Urothelium cell line (cell line): ENCODE measurements around the gene ERC1.

Source experiments
- DNase-seq: peaks from one replicate; pipeline ENCODE4 v3.0.0; 2011; ENCODE audit warnings: low spot score, mixed read lengths
- FAIRE-seq: peaks from 2 replicates; lab custom pipeline; 2011; peaks lifted over from hg19 to GRCh38; lab: Jason Lieb, UNC

The ERC1 gene

DNA sequence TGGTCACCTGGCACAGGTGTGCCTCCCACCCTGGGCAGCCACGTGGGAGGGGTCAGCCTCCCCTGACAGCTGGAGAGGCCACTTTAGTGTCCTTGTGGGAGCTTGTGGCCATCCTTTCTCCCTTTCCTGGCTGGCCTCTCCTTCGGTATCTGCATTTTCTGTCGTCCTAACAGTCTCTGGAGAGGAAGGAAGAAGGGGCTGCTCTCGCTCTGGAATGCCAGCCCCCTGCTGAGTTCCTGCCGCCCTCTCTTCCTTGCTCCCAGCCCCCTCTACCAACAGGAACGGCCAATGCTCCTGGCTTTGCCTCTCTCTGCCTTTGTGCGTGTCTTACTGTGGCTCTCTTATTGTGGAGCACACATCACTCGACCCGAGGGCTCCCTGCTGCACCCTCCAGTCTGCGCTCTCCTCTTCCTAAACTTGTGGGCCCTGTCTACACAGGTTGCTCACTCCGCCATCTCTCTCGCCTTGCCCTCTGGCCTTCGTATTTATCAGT is 532.6 kb downstream of the ERC1 start:
- FAIRE-seq = no peak

DNA sequence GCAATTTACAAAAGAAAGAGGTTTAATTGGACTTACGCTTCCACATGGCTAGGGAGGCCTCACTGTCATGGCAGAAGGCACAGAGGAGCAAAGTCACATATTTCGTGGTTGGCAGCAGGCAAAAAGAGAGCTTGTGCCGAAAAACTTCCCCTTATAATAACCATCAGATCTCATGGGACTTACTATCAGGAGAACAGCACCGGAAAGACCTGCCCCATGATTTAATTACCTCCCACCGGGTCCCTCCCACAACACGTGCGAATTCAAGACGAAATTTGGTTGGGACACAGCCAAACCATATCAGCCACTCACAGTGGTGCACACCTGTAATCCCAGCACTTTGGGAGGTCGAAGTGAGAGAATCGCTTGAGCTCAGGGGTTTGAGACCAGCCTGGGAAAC is 534.8 kb downstream of the ERC1 start:
- DNase-seq (no peak), FAIRE-seq (no peak)

More for the DNA sequence above, 532.6 kb downstream of the ERC1 start:
- no peak for DNase-seq

DNA sequence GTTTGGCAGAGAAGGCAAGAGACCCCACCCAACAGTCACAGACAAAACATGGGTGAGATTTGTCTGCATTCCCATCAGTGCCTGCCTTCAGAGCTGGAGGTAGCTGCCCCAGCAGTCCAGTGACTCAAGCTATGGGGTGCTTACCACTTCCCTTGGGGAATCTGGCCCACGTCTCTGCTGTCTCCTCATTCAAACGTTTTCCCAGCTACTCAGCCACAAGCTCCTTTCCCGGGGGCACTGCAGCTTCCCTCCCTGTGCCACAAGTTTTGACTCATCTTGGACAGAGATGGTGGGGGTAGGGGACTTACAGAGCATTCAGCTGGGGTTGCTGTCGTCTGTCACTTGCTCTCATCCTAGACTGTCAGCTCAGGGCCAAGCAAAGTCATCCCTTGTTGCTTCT is 536.8 kb downstream of the ERC1 start:
- DNase-seq (peak; percentile 53), FAIRE-seq (peak; percentile 88)

DNA sequence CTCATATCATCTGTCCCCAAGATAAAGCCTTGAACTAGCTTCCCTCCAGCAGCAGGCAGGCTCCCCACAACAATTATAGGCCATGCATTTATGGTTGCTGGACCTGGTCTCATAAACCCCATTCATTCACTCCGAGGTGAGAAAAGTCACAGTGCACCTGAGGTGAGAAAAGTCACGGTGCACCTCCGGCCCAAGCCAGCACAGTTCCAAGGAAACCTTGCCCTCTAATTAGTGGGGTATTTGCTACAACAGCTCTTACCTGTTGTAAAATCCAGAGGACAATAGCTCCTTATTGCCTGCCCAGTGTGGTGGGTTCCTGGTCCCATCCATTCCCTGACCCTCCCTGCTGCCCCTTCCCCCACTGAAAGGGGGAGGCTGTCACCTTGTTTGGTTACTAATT is 537.8 kb downstream of the ERC1 start:
- peak; percentile 79 for FAIRE-seq

DNA sequence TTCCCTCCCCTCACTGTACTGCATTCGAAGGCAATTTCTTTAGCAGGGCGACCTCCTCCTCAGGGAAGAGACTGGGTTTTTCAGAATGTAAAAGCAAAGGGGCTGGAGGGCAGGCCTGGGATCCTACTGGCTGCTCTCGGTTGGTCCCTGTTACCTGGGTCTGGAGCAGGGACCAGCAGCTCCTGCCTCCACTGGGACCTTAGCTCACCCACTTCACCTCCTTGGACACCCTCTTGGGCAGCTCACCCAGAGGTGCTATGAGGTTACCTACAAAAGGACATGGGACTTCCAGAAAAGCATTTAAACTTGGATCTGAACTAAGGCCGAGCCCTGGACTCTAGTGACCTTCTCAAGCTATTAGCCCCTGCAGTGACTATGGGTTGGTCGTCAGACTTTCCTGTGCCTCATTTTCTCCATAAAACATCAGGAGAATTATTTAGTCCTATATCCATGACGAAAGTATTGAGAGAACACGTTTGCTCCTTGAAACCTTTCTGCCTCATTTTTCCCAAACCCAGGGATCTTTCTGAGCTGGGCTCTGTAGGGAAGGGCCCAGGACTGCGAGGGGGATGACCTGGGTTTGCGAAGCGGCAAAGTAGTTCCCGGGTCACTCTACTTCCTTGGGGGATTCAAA is 538.3 kb downstream of the ERC1 start:
- FAIRE-seq = no peak
- no peak for DNase-seq

More for the DNA sequence above, 537.8 kb downstream of the ERC1 start:
- no peak for DNase-seq

DNA sequence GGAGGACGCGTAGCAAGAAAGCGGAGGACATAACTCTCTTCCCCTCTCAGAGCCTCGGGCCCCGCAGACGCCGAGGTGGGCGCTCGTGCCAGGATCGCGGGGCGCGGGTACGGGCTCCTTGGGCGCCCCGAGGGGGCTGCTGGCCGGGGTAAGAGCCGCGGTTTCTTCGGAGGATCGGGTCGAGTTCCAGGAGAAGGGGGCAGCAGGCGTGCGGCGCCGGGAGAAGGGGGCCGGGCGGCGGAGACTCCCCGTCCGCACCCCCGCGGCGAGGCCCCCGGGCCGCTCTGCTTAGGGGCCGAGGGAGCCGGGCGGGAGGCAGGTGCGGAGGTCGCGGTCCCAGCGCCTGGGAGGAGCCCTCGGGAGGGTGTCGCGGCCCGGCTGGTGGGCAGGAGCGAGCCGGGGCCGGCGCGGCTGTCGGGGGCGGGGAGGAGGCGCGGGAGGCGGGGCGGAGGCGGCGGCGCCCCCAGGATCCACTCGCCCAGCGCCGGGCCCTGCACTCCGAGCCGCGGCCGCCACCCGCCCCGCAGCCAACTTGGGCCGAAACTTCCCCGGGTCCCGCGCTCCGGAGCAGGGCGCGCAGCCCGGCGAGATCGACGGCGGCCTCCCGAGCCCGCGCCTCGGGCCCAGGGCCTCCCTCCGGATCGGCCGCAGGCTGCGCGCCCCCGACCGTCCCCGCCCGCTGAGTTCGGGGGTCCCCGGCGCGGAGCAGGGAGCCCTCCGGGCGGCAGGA is 539.0 kb downstream of the ERC1 start:
- FAIRE-seq = no peak

DNA sequence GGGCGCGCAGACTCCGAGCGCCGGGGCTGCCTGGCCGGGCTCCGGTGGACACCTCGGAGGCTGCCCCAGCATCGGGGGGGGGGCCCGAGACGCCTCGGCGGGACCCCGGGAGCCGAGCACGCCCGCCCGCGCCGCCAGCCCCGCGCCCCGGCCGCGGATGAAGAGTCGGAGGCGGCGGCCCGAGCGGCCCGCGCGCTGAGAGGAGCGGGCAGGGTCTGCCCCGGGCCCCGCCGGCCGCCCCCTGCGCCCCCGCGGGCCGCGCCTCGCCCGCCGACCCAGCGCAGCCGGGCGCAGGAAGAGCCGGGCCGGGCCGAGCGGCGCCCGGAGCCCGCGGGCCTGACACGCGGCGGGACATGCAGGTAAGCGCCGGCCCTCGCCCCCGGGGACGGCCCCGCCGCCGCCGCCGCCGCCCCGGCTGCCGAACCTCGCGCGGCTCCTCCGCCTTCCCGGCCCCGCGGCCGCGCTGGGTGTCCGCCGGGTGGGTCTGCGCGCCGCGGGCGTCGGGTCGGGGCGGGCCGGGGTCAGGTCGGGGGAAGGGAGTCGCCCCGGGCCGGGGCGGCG is 539.6 kb downstream of the ERC1 start:
- peak; percentile 33 for DNase-seq
- FAIRE-seq = no peak

More for the DNA sequence above, 539.0 kb downstream of the ERC1 start:
- DNase-seq = peak; percentile 68

DNA sequence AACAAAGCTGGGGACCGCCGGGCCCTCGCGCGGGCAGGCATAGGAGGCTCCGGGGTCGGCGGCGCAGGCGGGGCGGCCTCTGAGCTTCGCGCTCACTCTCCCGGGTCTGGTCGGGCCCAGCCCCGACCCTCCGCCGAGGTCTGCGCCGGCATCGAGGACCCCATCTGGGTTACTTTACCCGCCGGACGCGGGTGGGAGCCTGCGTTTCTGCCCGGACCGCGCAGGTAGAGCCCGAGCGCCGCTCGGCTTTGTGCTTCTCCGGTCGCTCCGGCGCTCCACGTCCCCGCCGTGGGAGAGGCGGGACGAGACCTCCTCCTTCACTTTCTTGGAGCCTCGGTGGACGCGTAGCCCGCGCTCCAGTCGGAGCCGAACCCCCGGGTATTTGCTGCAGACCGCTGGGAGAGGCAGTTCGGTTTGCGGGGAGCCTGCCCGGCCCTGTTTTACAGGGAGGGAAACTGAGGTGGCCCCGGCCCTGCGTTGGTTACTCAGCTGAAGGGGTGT is 540.2 kb downstream of the ERC1 start:
- FAIRE-seq = no peak

DNA sequence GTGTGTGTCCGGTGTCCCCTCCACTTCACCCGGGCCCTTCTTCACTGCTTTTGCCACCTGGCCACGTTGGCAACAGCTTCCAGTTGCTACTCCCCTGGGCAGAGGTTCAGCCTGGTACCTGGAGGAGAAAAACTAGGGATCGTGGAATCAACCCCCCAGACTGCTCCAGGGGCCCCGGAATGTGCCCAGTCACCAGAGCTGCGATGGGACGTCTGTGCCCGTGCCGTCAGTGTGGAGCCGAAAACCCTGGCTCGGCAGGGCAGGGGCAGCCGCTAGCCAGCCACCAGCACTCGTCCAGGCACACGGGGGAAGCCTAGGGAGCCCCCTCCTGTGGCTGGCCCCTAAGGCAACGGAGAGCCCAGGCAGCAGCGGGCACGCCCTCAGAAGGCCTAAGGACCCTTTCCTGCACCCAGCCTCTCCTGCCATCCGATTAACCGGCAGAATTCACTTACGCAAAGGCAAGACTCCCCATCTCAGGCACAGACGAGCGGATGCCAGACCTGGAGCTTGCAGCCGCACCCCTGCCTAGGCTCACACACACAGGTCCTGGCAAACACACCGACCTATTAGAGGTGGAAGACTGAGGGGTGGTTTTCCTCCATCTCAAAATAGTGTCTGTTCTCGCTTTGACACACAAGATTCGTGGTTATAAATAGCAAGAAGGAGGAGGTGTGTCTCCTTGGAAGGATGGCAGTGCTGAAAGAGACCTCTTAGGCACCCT is 540.8 kb downstream of the ERC1 start:
- DNase-seq (no peak), FAIRE-seq (peak; percentile 86)

More for the DNA sequence above, 540.2 kb downstream of the ERC1 start:
- DNase-seq = no peak

DNA sequence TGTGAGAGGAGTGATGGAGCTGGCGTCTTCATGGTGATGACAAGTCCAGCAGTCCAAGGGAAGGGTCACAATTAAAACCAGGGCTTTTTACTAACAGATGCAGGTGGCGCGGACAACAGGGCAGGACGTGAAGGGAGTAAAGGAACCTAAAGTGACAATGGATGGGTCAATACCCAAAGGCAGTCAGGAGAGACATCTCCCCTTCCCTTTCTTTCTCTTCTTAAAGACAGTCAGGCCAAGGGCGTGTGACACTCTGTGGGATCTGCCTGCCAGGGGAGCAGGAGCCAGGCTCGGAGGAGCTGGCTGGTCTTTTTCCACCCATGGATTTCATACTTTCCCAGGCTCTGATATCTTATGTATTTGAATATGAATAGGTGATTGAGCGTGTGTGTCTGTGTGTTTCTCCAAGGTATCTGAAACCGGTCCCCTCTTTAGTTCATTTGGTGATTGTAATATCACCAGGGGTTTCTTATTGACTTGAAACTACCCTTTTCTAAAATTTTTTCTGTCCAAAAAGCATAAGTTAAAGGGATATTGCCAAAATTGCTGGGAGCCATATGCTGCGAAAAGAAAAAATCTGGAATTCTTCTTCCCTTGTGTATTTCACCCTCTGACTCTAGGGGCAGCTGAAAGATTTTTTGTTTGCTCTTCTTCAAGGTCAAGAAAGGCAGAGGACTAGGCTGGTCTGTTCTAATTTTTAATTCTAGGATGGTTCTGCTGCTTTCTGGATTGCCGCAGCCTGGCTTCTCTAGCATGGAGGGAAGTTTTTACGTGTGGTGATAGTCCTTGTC is 541.5 kb downstream of the ERC1 start:
- FAIRE-seq (no peak), DNase-seq (no peak)

DNA sequence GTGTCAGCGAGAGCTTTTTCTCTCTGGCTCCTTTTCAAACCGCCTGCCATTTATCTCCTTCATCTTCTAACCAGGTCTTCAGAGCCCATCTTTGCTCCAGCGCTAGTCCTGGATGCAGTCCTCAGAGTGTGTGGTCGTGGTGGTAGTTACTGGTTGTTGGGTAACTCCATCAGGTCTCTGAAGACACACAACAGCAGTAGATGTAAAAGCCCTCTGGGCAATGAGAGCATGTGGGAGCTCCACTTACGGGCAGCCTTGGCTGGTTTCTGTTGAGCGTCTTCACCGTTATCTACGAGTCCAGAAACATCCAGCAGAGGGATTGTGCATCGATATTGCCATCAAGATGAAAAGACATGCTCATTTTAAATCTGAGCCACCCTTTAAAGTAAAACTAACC is 542.2 kb downstream of the ERC1 start:
- no peak for FAIRE-seq
- no peak for DNase-seq

DNA sequence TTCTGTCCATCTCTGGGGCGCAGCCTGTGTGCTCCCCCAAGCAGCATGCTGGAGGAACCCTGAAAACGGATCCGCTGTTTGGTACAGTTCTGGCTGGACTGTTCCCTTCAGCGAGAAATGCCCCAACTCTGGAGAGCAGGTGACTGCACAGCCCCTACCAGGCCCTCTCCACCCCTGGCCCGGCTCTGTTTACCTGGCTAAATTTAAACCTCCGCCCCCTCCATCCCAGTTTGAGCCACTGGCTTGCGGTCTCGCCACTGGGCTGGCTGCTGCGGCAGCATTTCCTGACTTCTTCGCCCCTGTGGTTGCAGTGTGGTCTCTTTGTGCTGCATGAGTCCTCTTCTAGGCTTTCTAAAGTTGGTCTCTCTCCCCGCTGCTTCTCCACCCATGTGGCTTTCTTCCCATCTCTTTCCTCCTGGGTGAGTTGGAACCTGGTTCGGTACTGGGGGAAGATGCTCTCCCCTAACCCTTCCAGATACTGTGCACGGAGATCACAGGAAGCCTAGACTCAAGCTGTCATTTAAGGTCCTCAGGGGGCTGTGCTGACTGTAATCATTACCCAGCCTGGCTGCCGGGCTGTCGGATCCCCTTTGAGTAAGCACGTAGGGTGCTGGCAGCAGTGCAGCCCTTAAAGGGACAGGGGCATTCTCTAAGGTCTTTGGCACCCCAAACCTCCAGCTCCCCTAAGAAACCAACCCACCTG is 542.7 kb downstream of the ERC1 start:
- FAIRE-seq = peak; percentile 63
- peak; percentile 46 for DNase-seq

DNA sequence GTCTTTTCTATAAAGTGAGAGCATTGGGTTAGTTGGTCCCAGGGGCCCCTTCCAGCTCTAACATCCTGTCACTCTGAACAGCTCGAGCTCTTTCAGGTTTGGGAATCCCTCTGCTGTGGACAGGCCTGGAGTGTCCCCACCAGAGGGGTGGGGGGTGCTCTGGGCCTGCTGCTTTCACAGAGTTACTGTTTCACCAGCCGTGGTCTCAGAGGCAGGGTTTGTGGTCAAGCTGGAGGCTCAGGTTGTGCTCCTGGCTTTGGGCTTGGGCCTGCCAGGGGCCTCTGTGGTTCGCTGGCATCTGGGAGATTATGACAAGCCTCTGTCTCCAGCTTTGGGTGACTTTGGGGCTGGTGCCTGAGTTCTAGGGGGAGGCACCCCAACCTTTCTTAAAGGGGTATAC is 543.7 kb downstream of the ERC1 start:
- FAIRE-seq = peak; percentile 30
- no peak for DNase-seq

DNA sequence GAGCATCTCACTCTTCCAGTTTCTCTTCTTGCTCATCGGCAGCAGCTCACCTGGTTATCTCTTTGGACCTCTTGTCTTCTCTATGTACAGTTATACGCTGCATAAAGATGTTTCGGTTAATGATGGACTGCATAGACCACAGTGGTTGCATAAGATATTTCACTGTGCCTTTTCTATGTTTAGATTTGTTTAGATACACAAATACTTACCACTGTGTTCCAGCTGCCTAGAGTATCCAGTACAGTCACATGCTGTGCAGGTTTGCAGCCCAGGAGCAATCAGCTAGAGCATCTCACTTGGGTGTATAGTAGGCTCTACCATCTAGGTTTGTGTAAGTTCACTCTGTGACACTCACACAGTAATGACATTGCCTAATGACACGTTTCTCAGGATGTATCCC is 545.8 kb downstream of the ERC1 start:
- DNase-seq (no peak), FAIRE-seq (no peak)

DNA sequence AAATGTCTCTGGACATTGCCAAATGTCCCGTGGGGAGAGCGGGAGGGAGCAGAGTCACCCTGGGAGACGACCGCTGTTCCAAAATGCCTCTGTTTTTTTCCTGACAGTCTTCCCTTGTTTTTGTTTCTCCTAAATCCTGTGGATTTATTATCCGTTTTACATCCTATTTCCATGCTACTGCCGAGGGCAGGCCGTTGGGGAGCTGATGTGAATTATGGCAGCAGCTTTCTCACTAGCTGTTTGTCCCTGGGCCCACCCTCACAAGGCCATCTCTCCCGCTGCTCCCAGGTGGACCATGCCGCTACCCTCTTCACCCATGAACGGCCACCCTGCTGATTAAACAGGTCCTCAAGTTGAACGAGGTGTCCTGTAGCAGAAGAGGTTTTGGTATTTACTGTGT is 548.1 kb downstream of the ERC1 start:
- DNase-seq = no peak
- no peak for FAIRE-seq

DNA sequence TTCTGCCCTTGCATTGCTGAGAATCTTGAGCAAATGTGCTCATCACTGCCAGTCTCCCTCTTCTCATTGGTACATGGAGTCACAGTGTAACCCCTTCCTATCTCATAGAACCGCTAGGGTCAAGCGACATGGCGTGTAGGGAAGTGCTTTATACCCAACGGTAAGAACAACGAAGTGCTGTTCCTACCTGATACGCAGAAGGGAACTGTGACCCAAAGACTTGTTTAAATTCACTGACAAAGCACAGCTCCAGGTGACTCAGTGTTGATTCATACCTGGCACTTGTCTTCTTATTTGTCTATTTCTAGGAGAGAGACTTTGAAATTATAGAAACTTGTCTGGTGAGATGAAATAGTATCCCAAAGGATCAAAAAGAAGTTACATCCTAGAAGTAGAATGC is 549.7 kb downstream of the ERC1 start:
- peak; percentile 57 for DNase-seq
- FAIRE-seq = peak; percentile 17

DNA sequence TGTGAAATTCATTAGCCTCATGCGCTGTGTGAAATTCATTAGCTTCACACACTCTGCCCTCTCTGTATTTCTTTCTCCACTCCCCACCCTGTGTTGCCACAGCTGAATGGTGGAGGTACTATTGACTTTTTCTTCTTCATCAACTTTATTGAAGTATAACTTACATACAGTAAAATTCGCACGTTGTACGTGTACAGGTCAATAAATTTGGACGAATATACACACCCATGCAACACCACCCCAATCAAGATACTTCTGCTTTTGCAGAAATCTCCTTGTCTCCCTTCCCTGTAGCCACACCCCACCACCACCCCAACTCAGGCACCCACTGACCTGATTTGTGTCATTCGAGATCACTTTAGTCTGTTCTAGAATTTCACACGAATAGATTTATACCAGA is 551.6 kb downstream of the ERC1 start:
- DNase-seq = no peak

DNA sequence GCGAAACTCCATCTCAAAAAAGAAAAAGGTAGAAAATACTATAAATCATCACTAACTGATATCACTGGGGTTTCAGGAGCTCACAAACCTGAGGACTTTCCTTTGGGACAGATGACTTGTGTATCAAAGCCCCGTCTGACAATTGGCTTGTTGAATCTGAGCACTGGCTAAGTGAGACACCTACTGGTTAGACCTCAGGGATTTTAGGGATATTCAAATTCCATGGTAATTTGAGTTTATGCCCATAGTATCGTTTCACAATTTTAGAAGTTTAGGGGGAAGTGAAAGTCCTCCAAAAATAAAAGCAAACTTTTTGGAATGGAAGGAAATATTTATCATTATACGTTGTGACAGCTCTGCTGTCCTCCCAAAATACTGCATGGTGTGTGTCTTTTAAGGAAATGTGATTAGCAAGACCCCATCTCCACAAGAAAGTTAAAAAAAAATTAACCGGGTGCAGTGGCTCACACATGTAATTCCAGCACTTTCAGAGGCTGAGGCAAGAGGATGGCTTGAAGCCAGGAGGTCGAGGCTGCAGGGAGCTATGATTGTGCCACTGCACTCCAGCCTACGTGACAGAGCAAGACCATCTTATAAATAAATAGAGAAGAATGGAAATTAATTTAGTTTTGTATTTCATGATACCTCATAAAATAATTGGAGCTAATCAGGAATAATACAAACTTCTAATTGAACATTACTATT is 554.1 kb downstream of the ERC1 start:
- FAIRE-seq (peak; percentile 13), DNase-seq (no peak)

More for the DNA sequence above, 551.6 kb downstream of the ERC1 start:
- FAIRE-seq = peak; percentile 86
